PC-9 (cell line): ENCODE results near the gene GJC3. TPM values are rescaled to one million over a fixed set of nuclear protein-coding genes. Genes with fewer than 3 reads are reported as not detected.

Experiments
- BruUV-seq: library from RNA; stranded (reverse); fragments of 400-500 nt; replicated peaks from 2 replicates; lab custom pipeline; 2021; lab: Mats Ljungman, UMichigan
- CTCF ChIA-PET: fragments of 300-600 bp; sonication (Branson Sonifier 250); formaldehyde crosslinking; loops from one replicate; lab custom pipeline; 2022; ENCODE audit warnings: antibody characterized with exemption; lab: Charles Lee
- POLR2A ChIA-PET: fragments of 300-600 bp; sonication (Branson Sonifier 250); formaldehyde crosslinking; loops from one replicate; lab custom pipeline; 2022; ENCODE audit warnings: antibody characterized with exemption; ENCODE audit not compliant: unreplicated experiment; lab: Charles Lee
- DNase-seq, 2 experiments: peaks; one replicate each; pipeline versions ENCODE4 v3.0.0 to v3.0.0-alpha.2; 2015 to 2022; ENCODE audit warnings: mixed read lengths in 1 of 2
- H2AFZ ChIP-seq: fragments of 200-600 bp; sonication (generic); 2 replicates; pipeline ENCODE4 v1.8.1; 2017; ENCODE audit warnings: antibody characterized with exemption
- H3F3A ChIP-seq: fragments of 200-600 bp; sonication (generic); 2 replicates; pipeline ENCODE4 v1.8.1; 2017; ENCODE audit warnings: antibody characterized with exemption, mild to moderate bottlenecking, low read depth; ENCODE audit not compliant: insufficient read depth
- H3K27ac ChIP-seq: fragments of 200-600 bp; sonication (generic); 2 replicates; pipeline ENCODE4 v1.6.1; 2016; ENCODE audit warnings: mixed run types
- H3K27me3 ChIP-seq: fragments of 200-600 bp; sonication (generic); 2 replicates; pipeline ENCODE4 v1.6.1; 2016; ENCODE audit warnings: low read depth, mixed run types; ENCODE audit not compliant: insufficient read depth
- H3K36me3 ChIP-seq: fragments of 200-600 bp; sonication (generic); 2 replicates; pipeline ENCODE4 v1.6.1; 2016; ENCODE audit warnings: low read depth, mixed run types
- H3K4me1 ChIP-seq: fragments of 200-600 bp; sonication (generic); replicated peaks from 2 replicates; pipeline ENCODE4 v1.6.1; 2016; ENCODE audit warnings: mixed run types; ENCODE audit not compliant: insufficient read depth
- H3K4me2 ChIP-seq: fragments of 200-600 bp; sonication (generic); 2 replicates; pipeline ENCODE4 v1.6.1; 2017; ENCODE audit warnings: mixed run types
- H3K4me3 ChIP-seq: fragments of 200-600 bp; sonication (generic); 2 replicates; pipeline ENCODE4 v1.6.1; 2016; ENCODE audit warnings: mixed run types
- H3K79me2 ChIP-seq: fragments of 200-600 bp; sonication (generic); 2 replicates; pipeline ENCODE4 v1.6.1; 2017; ENCODE audit warnings: low read depth, mixed run types
- H3K9me2 ChIP-seq: fragments of 200-600 bp; sonication (generic); 2 replicates; pipeline ENCODE4 v1.8.1; 2017; ENCODE audit warnings: mild to moderate bottlenecking; ENCODE audit not compliant: insufficient read depth
- H3K9me3 ChIP-seq: fragments of 200-600 bp; sonication (generic); 2 replicates; pipeline ENCODE4 v1.8.1; 2016; ENCODE audit warnings: low read depth; ENCODE audit not compliant: insufficient read depth
- H4K20me1 ChIP-seq: fragments of 200-600 bp; sonication (generic); 2 replicates; pipeline ENCODE4 v1.8.1; 2017; ENCODE audit not compliant: insufficient read depth
- EZH2 ChIP-seq: fragments of 200-600 bp; sonication (generic); IDR thresholded peaks from 2 replicates; pipeline ENCODE4 v1.8.0; 2017; ENCODE audit warnings: antibody characterized with exemption, low read depth
- intact Hi-C: fragments of 100-400 bp; cut with micrococcal nuclease; formaldehyde crosslinking; loops from one replicate; pipeline ENCODE4 v1.10.0; 2022; ENCODE audit not compliant: unreplicated experiment
- total RNA-seq: library from RNA; stranded (reverse); gene quantifications from 2 replicates; pipeline ENCODE4 v1.2.3, GENCODE V29; 2021
- TF ChIP-seq, protein P1 (sequence below): fragments of 200-600 bp; sonication (generic); conservative IDR thresholded peaks from 2 replicates; pipeline ENCODE4 v1.6.1; 2017; ENCODE audit warnings: mixed run types, antibody characterized with exemption, mild to moderate bottlenecking, moderate library complexity

GJC3 gene
- total RNA-seq, 1 experiment from 2014 or later = not detected

DNA sequence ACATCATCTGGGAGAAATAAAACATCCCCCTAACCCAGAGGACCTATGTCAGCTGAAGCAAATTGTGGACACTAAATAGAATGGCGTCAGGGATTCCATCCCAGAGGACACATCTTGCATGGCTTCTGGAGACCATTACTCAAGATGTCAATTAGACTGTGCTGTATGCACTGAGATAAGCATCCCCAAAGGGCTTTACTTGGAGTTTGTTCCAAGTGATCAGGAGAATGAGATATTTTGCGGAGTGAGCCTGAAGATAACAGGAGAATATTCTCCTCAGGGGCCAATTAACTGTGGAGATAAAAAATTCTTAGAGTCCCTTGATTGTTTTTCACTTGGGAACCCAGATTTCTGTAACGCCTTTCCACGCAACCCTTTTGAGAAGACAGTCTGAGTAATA lies 48.0 kb downstream of the GJC3 start:
- Histone ChIP-seq H3K4me1 (no peaks in the 10 kb centered on the region), H3K9me2 (no peaks in the 10 kb centered on the region), H3K9me3 (no peaks in the 10 kb centered on the region), H3K36me3 (no peaks in the 10 kb centered on the region), H3K79me2 (no peaks in the 10 kb centered on the region), H2AFZ (no peak overlapping the region), H4K20me1 (no peaks in the 10 kb centered on the region), H3K4me3 (no peak overlapping the region), H3K4me2 (no peak overlapping the region), H3K27me3 (0 out of 2 replicates have a peak, but pooled peaks cover 4% of the 10 kb centered on the region), H3K27ac (no peak overlapping the region), H3F3A (no peaks in the 10 kb centered on the region)
- no peak for DNase-seq
- ChIA-PET CTCF (interaction anchor here (0.6 kb wide), 1 partner anchor 218 kb away, joined by 3 read pairs; no protein-coding TSS in a partner anchor), POLR2A (no interaction called here)
- no TSS peak for BruUV-seq
- TF ChIP-seq EZH2 = no peak
- TF ChIP-seq, protein P1, sequence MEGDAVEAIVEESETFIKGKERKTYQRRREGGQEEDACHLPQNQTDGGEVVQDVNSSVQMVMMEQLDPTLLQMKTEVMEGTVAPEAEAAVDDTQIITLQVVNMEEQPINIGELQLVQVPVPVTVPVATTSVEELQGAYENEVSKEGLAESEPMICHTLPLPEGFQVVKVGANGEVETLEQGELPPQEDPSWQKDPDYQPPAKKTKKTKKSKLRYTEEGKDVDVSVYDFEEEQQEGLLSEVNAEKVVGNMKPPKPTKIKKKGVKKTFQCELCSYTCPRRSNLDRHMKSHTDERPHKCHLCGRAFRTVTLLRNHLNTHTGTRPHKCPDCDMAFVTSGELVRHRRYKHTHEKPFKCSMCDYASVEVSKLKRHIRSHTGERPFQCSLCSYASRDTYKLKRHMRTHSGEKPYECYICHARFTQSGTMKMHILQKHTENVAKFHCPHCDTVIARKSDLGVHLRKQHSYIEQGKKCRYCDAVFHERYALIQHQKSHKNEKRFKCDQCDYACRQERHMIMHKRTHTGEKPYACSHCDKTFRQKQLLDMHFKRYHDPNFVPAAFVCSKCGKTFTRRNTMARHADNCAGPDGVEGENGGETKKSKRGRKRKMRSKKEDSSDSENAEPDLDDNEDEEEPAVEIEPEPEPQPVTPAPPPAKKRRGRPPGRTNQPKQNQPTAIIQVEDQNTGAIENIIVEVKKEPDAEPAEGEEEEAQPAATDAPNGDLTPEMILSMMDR = no peak
- intact Hi-C loops = no loop called here

DNA sequence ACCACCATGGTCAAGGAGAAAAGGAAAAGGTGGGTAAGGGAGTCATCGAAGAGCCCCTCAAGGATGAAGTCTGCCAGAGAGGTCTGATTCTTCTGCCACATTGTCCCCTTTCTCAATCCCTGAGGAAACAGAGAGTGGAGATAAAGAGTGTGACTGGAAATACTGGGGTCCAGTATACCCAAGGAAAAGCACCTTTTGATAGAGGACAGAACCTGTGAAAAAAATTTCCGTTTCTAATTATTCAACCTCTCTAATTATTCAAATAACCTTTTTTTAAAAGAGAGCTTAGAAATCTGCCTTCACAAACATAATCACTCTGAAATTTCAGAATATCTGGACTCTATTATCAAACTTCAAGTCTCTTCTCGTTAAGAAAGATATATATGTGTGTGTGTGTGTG lies 52.5 kb downstream of the GJC3 start, which contains the start of gene OR2AE1:
TSS of gene OR2AE1 (minus strand) at position 101 of the 400 bp plus-strand sequence. CDS start at position 101, 0 bp downstream.
- H4K20me1 ChIP-seq = no peaks in the 10 kb centered on the region
- no peaks in the 10 kb centered on the region for H3K4me1 ChIP-seq
- no peak within 1 kb of the TSS for H3K4me2 ChIP-seq
- no TSS peak for BruUV-seq
- TF ChIP-seq, protein P1 = no peak
- no peak for TF ChIP-seq EZH2
- H3K27me3 ChIP-seq = no peaks in the 10 kb centered on the region
- no peaks in the 10 kb centered on the region for H3K36me3 ChIP-seq
- H3K9me3 ChIP-seq = no peaks in the 10 kb centered on the region
- H3K27ac ChIP-seq = no peak within 1 kb of the TSS
- no peak within 1 kb of the TSS for H3K4me3 ChIP-seq
- no peaks in the 10 kb centered on the region for H3K79me2 ChIP-seq
- H3K9me2 ChIP-seq = no peaks in the 10 kb centered on the region
- no peaks in the 10 kb centered on the region for H3F3A ChIP-seq
- intact Hi-C loops = no loop called here
- H2AFZ ChIP-seq = no peak within 1 kb of the TSS
- CTCF ChIA-PET = no interaction called here
- POLR2A ChIA-PET = interaction anchor here (0.7 kb wide), 1 partner anchor 42 kb away, joined by 4 read pairs; no protein-coding TSS in a partner anchor
- no peak for DNase-seq

GRCh38 chr7:99876491-99876890 lies 52.9 kb downstream of the GJC3 start:
- intact Hi-C loops = no loop called here
- no peaks in the 10 kb centered on the region for H3K4me1 ChIP-seq
- no peak overlapping the region for H2AFZ ChIP-seq
- no peaks in the 10 kb centered on the region for H3K9me3 ChIP-seq
- ChIA-PET POLR2A (no interaction called here), CTCF (no interaction called here)
- no peak for DNase-seq
- H3K9me2 ChIP-seq = no peaks in the 10 kb centered on the region
- no peak overlapping the region for H3K27ac ChIP-seq
- no peak overlapping the region for H3K4me2 ChIP-seq
- H3F3A ChIP-seq = no peaks in the 10 kb centered on the region
- no peaks in the 10 kb centered on the region for H3K79me2 ChIP-seq
- BruUV-seq = no TSS peak
- no peaks in the 10 kb centered on the region for H3K36me3 ChIP-seq
- H3K27me3 ChIP-seq = no peaks in the 10 kb centered on the region
- no peak for TF ChIP-seq EZH2
- TF ChIP-seq, protein P1 = no peak
- H4K20me1 ChIP-seq = no peaks in the 10 kb centered on the region
- H3K4me3 ChIP-seq = no peak overlapping the region

Other genes with a start within 250 kb of the GJC3 start
- gene CYP3A5, start 249.6 kb downstream of the GJC3 start, total RNA-seq = 2.0 and 3.2 TPM in 2 replicates
- not detected in 2 replicates for gene CYP3A7, start 194.4 kb downstream of the GJC3 start, total RNA-seq
- gene CYP3A4, start 145.4 kb downstream of the GJC3 start, total RNA-seq = not detected in 2 replicates
- not detected in 2 replicates for gene CYP3A43, start 101.6 kb downstream of the GJC3 start, total RNA-seq
- not detected in 2 replicates for gene OR2AE1, start 52.6 kb downstream of the GJC3 start, total RNA-seq
- gene TRIM4, start 10.1 kb downstream of the GJC3 start, total RNA-seq = 34.0 and 35.8 TPM in 2 replicates
- 0.70 TPM in 1 of 2 replicates, not detected in the other for gene AZGP1, start 46.4 kb upstream of the GJC3 start, total RNA-seq
- gene ZKSCAN1, start 86.0 kb upstream of the GJC3 start, total RNA-seq = 69.4 and 70.3 TPM in 2 replicates
- 8.9 and 9.7 TPM in 2 replicates for gene ZSCAN21, start 120.2 kb upstream of the GJC3 start, total RNA-seq
- 35.2 and 39.0 TPM in 2 replicates for gene ZNF3, start 152.1 kb upstream of the GJC3 start, total RNA-seq
- gene COPS6, start 159.3 kb upstream of the GJC3 start, total RNA-seq = 120 and 145 TPM in 2 replicates
- gene MCM7, start 171.8 kb upstream of the GJC3 start, total RNA-seq = 195 and 238 TPM in 2 replicates
- gene AP4M1, start 172.0 kb upstream of the GJC3 start, total RNA-seq = 18.1 and 26.2 TPM in 2 replicates
- gene TAF6, start 189.7 kb upstream of the GJC3 start, total RNA-seq = 91.4 and 108 TPM in 2 replicates
- 10.3 and 10.5 TPM in 2 replicates for gene CNPY4, start 190.0 kb upstream of the GJC3 start, total RNA-seq
- gene MBLAC1, start 197.3 kb upstream of the GJC3 start, total RNA-seq = 0.70 and 1.4 TPM in 2 replicates
- 160 and 285 TPM in 2 replicates for gene LAMTOR4, start 219.3 kb upstream of the GJC3 start, total RNA-seq
- gene TRAPPC14, start 229.1 kb upstream of the GJC3 start, total RNA-seq = 20.5 and 23.4 TPM in 2 replicates
- gene GAL3ST4, start 239.0 kb upstream of the GJC3 start, total RNA-seq = 1.4 and 2.7 TPM in 2 replicates
- 4.5 and 10.0 TPM in 2 replicates for gene GPC2, start 247.8 kb upstream of the GJC3 start, total RNA-seq
- 0.83 and 1.4 TPM in 2 replicates for gene STAG3, start 248.3 kb upstream of the GJC3 start, total RNA-seq